ENCODE data around the gene RFC4. TPM values are rescaled to one million over a fixed set of nuclear protein-coding genes. Genes with fewer than 3 reads are reported as not detected.

Gene RFC4
- total RNA-seq, 2 donors from 2014 or later: 13.6 to 17.3 TPM

GRCh38 chr3:186798239-186798874 lies 7.9 kb downstream of the RFC4 start:
- intact Hi-C loops (cut with DNase I): no loop called here
- H3K27ac ChIP-seq: no peak overlapping the region
- H3K9me3 ChIP-seq: no peaks in the 10 kb centered on the region
- DNase-seq (ENCODE audit: low spot score): no peak
- H3K4me1 ChIP-seq (replicated peaks): no peaks in the 10 kb centered on the region
- H3K27me3 ChIP-seq (replicated peaks; ENCODE audit: insufficient read depth): no peaks in the 10 kb centered on the region
- TF ChIP-seq CTCF (IDR thresholded peaks at IDR 0.05) (no peak), POLR2AphosphoS5 (IDR thresholded peaks at IDR 0.05) (no peak), POLR2A (IDR thresholded peaks at IDR 0.05) (no peak)
- no peaks in the 10 kb centered on the region for H3K36me3 ChIP-seq
- H3K4me3 ChIP-seq: no peak overlapping the region
- 89% methylated on average over 3 of the region's 3 CpGs for WGBS

- Histone ChIP-seq H3K36me3 (peaks cover 0 to 22% of the 10 kb centered on the region in 2 donors), H3K4me1 (replicated peaks) (peaks cover 11% of the 10 kb centered on the region), H3K27ac (no peak overlapping the region), H3K9me3 (no peaks in the 10 kb centered on the region), H3K27me3 (replicated peaks; ENCODE audit: insufficient read depth) (no peaks in the 10 kb centered on the region), H3K4me3 (no peak overlapping the region)
- intact Hi-C loops (cut with DNase I): no loop called here
- no peak for DNase-seq (ENCODE audit: low spot score)
- WGBS: 68% methylated on average over 8 of the region's 8 CpGs
- TF ChIP-seq POLR2A (IDR thresholded peaks at IDR 0.05): no peak
- no peak for TF ChIP-seq CTCF (IDR thresholded peaks at IDR 0.05)
- no peak for TF ChIP-seq POLR2AphosphoS5 (IDR thresholded peaks at IDR 0.05)
These were observed 15.9 kb downstream of the RFC4 start for GRCh38 chr3:186790261-186790981.

GRCh38 chr3:186789554-186790260 lies 16.6 kb downstream of the RFC4 start:
- Histone ChIP-seq H3K4me3 (no peak overlapping the region), H3K27me3 (replicated peaks; ENCODE audit: insufficient read depth) (no peaks in the 10 kb centered on the region), H3K9me3 (no peaks in the 10 kb centered on the region), H3K27ac (no peak overlapping the region), H3K4me1 (replicated peaks) (peaks cover 11% of the 10 kb centered on the region), H3K36me3 (peaks cover 0 to 29% of the 10 kb centered on the region in 2 donors)
- WGBS: 56% methylated on average over 4 of the region's 4 CpGs
- intact Hi-C loops (cut with DNase I): loop anchor here (10.0 kb wide), 2 partner anchors 215 to 855 kb away; partner anchors contain the start of genes DNAJB11 and TRA2B
- no peak for DNase-seq (ENCODE audit: low spot score)
- no peak for TF ChIP-seq POLR2A (IDR thresholded peaks at IDR 0.05)
- no peak for TF ChIP-seq POLR2AphosphoS5 (IDR thresholded peaks at IDR 0.05)
- TF ChIP-seq CTCF (IDR thresholded peaks at IDR 0.05): no peak

- H3K4me3 ChIP-seq: no peak overlapping the region
- H3K36me3 ChIP-seq: peaks cover 0 to 29% of the 10 kb centered on the region in 2 donors
- H3K27me3 ChIP-seq (replicated peaks; ENCODE audit: insufficient read depth): no peaks in the 10 kb centered on the region
- peaks cover 11% of the 10 kb centered on the region for H3K4me1 ChIP-seq (replicated peaks)
- no peak overlapping the region for H3K27ac ChIP-seq
- WGBS: 45% methylated on average over 13 of the region's 13 CpGs
- intact Hi-C loops (cut with DNase I): loop anchor here (10.0 kb wide), 2 partner anchors 214 to 854 kb away; partner anchors contain the start of genes DNAJB11 and TRA2B
- TF ChIP-seq POLR2A (IDR thresholded peaks at IDR 0.05) (no peak), POLR2AphosphoS5 (IDR thresholded peaks at IDR 0.05) (no peak), CTCF (IDR thresholded peaks at IDR 0.05) (no peak)
- DNase-seq (ENCODE audit: low spot score): no peak
- H3K9me3 ChIP-seq: no peaks in the 10 kb centered on the region
These were observed 17.6 kb downstream of the RFC4 start for GRCh38 chr3:186788482-186789370.
